Adipose tissue (tissue), 3 donors: ENCODE data around the gene NCKAP5L. TPM values are rescaled to one million over a fixed set of nuclear protein-coding genes. Genes with fewer than 3 reads are reported as not detected.
"Not testable (repeated sequence)": the region's sequence is repeated elsewhere in the genome, so short reads cannot be mapped to it uniquely, and the experiment has no call there.

ENCODE experiments used
- H3K27ac ChIP-seq: one replicate; pipeline ENCODE4 v1.5.1; 2013; ENCODE audit warnings: low read depth, low read length
- WGBS, 3 donors: extraction: QIAGEN DNeasy Blood & Tissue Kit; methylation state at CpG; one replicate each; pipeline ENCODE4 v1.1.7; 2013; 5-methylcytosine and 5-hydroxymethylcytosine counted together
- polyA plus RNA-seq, 3 donors: library from polyadenylated mRNA; stranded (reverse); fragments of 200-250 nt; gene quantifications; one replicate each; pipeline ENCODE4 v1.2.3, GENCODE V29; 2013
- donor health status: healthy with polysubstance abuse.
- donor health status: Bipolar disorder and iron deficiency.
- donor health status: healthy.

NCKAP5L gene
- polyA plus RNA-seq, 3 donors: 4.1 to 17.4 (median 11.6) TPM

GRCh38 chr12:49867570-49868341 is 39.5 kb upstream of the NCKAP5L start:
- WGBS, 3 donors: 37 to 53% (median 45%) methylated on average over 11 of the region's 11 CpGs
- H3K27ac ChIP-seq: no peak overlapping the region

DNA sequence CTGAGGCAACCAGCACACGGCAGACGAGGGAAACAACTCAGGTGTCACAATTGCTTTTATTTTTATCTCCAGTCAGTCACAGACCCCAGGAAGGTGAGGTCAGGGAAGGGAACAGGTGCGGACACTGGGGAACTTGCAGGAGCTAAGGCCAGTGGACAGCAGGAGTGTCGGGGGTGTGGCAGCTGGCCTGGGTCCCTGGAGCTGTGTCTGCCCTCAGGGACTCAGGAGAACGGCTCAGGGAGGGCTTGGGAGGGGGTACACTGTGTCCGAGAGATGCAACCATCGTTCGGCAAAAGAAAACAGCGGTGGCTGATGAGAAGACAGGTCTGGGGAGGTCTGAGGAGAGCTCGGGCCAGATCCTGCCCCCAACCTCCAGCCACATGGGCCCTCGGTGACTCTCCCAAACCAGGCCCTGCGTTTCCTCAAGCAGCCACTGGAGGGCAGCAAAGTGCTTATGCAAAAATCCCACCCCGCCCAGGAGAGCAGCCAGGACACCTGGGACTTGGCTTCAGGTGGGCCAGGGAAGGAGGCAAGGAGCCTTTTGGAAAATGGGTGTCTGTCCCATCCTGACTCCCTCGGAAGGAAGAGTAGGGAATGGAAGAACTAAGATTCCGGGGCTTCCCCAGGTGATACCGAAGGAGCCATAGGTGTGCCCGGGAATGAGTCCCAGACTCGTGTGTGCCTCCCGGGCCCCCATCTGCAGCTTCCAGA is 38.8 kb upstream of the NCKAP5L start:
- 29 to 36% (median 33%) methylated on average over 19 of the region's 19 CpGs for WGBS, 3 donors
- H3K27ac ChIP-seq: no peak overlapping the region

GRCh38 chr12:49865782-49866135 is 37.5 kb upstream of the NCKAP5L start:
- 79 to 85% (median 80%) methylated on average over 8 of the region's 8 CpGs for WGBS, 3 donors
- H3K27ac ChIP-seq: no peak overlapping the region

DNA sequence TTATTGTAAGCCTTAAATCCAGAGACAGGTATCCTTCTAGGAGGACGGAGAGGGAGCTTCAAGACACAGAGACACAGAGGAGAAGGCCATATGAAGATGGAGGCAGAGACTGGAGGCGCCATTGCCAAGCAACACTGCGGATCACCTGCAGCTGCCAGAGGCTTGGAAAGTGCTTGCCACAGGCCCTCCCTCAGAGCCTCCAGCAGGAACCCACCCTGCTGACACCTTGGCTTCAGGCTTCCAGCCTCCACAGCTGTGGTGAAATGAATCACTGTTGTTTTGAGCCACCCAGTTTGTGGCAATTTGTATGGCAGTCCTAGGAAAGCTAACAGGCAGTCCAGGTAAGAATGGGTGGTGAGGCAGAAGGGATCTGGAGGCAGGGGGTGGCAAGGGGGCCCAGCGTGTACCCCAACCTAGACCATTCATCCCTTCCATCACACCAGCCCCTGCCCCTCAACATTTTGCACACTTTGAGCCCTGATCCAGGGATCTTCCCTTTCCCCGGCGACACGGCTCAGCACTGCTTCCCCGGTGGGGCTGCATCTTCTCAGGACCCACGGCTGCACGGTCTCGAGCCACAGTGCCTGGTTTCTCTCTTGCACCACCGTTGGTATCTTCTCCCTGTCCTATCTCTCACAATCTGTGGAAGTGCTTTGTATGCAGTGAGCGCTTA is 37.0 kb upstream of the NCKAP5L start:
- H3K27ac ChIP-seq: no peak overlapping the region
- 84 to 94% (median 88%) methylated on average over 13 of the region's 13 CpGs for WGBS, 3 donors

DNA sequence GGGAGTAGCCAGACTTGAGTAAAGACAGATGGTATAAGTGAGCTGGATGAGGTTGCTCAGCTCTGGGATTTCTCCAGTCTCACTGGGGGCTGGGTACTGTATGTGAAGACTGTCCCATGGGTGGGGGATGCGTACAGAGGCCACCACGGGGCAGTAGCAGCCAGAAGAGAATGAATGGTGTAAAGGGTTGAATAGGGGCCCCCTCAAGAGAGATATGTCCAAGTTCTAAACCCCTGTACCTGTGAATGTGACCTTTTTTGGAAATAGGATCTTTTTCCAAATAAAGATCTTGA is 36.5 kb upstream of the NCKAP5L start:
- no peak overlapping the region for H3K27ac ChIP-seq
- 50 to 65% (median 60%) methylated on average over 2 of the region's 2 CpGs for WGBS, 3 donors

GRCh38 chr12:49863946-49864797 is 36.0 kb upstream of the NCKAP5L start:
- 75 to 79% (median 78%) methylated on average over 17 of the region's 17 CpGs for WGBS, 3 donors
- H3K27ac ChIP-seq: no peak overlapping the region

- H3K27ac ChIP-seq: not testable (repeated sequence)
- 90 to 94% (median 93%) methylated on average over 14 to 30 of the region's 31 CpGs for WGBS, 3 donors
Measured at GRCh38 chr12:49860921-49861320, 32.7 kb upstream of the NCKAP5L start.

DNA sequence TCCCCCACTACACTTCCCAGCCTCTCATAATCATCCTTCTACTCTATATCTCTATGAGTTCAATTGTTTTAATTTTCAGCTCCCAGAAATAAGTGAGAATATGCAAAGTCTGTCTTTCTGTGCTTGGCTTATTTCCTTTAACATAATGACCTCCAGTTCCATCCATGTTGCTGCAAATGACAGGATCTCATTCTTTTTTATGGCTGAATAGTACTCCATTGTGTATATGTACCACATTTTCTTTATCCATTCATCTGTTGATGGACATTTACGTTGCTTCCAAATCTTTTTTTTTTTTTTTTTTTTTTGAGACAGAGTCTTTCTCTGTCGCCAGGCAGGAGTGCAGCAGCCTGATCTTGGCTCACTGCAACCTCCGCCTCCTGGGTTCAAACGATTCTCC is 27.7 kb upstream of the NCKAP5L start:
- not testable (repeated sequence) for H3K27ac ChIP-seq
- WGBS, 3 donors: 89 to 94% (median 92%) methylated on average over 4 of the region's 4 CpGs

- no peak overlapping the region for H3K27ac ChIP-seq
Measured at GRCh38 chr12:49854976-49855375, 26.8 kb upstream of the NCKAP5L start.

DNA sequence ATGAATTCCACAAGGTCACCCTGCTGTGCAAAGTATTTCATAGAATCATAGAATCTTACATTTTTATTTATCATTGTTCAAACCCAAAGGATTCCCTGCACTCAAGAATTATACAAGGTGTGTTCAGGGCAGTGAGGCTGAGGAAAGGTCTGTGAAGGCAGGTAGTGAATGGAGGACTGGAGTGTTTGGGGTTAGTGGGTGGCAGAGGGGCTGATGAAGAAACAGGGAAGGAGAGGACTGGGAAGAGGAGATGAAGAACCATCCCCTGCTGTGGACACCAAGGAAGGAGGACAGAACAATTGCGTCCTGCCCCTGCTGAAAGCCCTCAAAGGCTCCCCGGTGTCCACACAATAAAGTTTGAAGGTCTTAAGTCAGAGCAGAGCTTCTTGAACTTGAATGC is 25.5 kb upstream of the NCKAP5L start:
- no peak overlapping the region for H3K27ac ChIP-seq
- 72 to 79% (median 78%) methylated on average over 2 of the region's 2 CpGs for WGBS, 3 donors

More at GRCh38 chr12:49854976-49855375, 26.8 kb upstream of the NCKAP5L start:
- 83 to 94% (median 85%) methylated on average over 4 of the region's 4 CpGs for WGBS, 3 donors

DNA sequence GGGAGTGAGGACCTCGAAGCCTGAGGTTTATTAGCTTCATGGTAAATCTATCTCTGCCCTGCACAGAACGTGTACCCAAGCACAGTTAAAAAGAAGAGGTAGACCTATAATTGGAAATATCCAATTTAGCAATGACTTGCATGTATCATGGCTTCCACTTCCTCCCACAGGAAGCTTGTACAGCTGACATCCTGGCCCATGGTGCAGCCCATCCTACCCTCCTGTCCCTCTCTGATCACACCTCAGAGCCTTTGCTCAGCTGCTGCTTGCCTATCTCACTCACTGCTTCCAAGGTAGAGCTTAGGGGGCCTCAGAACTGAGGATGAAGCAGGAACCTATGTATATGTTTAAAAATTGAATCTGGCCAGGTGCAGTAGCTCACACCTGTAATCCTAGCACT is 18.9 kb upstream of the NCKAP5L start:
- no peak overlapping the region for H3K27ac ChIP-seq
- 44 to 66% (median 54%) methylated on average over 2 of the region's 2 CpGs for WGBS, 3 donors

DNA sequence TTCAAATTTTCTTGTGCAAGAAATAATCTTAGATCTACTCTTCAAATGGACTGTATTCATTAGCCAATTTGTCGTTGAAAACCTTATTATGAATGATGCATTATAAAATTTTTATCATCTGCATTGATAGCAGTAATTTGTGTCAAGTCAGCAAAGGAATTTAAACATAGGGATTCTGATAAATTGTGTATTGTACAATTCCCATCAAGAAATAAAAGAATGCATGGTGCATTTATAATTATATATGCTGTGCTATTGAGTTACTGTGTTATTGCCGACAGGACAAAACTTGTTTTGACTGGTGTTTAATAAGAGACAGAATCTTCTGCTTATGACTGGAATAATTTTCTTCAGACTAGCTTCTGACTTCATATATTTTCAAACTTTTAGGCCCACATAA is 17.8 kb upstream of the NCKAP5L start:
- 86 to 93% (median 88%) methylated on average over 2 of the region's 2 CpGs for WGBS, 3 donors

GRCh38 chr12:49843876-49844437 is 15.7 kb upstream of the NCKAP5L start:
- WGBS, 3 donors: 94 to 98% (median 95%) methylated on average over 4 of the region's 4 CpGs

More for the DNA sequence above, 17.8 kb upstream of the NCKAP5L start:
- H3K27ac ChIP-seq: no peak overlapping the region

GRCh38 chr12:49843411-49843810 is 15.2 kb upstream of the NCKAP5L start:
- WGBS, 3 donors: 82 to 87% (median 83%) methylated on average over 7 of the region's 7 CpGs
- no peak overlapping the region for H3K27ac ChIP-seq

More at GRCh38 chr12:49843876-49844437, 15.7 kb upstream of the NCKAP5L start:
- no peak overlapping the region for H3K27ac ChIP-seq

DNA sequence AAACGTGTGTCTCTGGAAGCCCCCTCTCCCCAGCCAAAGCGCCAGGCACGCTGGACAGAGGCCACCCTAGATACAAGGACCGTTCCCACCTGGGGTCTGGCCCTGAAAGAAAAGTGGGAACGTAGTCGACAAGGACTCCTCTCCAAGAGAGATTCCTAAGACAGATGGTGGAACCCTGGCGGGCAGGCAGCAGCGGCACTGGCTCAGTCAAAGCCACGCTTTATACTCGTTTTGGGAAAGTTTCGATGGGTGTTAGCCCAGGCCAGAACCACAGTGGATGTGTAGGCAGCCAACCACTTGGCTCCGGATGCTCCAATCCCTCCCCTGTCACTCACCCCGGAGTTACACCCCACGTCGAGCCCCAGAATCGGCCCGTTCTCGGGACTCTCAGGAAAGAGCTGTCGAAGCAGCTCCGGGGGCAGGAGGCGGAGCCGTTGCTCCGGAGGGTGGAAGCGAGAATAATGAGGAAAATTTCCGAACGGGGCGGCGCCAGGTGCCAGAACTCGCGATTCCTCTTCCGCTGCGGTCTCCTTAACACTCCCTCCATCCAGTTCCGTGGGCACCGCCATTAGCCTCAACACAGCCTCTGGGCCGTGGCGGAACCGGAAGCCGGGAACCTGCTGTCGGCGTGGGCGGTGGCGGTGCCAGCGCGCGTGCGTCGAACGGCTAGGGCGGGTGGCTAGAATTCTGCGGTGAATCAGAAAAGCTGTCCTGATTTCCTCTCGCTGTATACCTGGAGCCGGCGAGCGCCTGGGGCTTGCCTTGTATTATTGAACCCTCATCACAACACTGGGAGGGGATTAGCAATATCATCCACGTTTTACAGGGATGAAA is 14.5 kb upstream of the NCKAP5L start, which contains the start of gene BCDIN3D:
BCDIN3D (minus strand) TSS at position 588 of the 834 bp plus-strand sequence; CDS start at position 569, 19 bp downstream.
- WGBS, 3 donors: 0 to 1% (median 1%) methylated on average over 55 of the region's 55 CpGs
- peak within 1 kb of the TSS; percentile 0 for H3K27ac ChIP-seq

DNA sequence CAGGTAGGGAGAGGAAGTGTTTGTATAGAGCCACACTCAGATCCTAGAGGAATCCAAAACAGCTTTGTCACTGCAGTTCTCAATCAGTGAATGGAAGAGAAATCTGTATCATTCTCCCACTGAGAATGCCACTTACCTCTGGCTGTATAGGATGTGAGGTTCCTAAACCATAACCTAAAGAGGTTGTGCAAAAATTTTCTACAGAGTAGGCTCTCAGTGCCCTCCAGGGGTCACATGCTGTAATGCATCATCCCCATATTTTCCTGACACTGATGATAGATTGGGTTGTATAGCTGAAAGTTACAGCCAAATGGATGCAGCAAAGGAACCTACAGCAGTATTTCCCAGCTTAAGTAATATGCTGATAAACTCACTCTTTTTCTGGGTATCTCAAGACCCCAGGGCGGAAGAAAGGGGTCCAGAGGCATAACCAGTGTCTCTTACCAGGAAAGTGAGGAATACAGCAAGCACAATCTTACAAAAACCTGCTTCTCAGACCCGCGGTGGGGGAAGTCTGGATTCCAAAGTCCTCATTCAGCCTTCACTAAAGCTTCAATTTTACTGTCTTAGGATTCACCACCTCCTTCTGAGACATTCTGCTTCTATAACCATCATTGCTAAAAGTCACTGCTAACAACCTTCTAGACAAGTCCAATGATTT is 10.9 kb upstream of the NCKAP5L start:
- WGBS, 3 donors: 55 to 74% (median 58%) methylated on average over 3 of the region's 3 CpGs
- H3K27ac ChIP-seq: no peak overlapping the region
